Astrocyte (in vitro differentiated cells and primary cell): ENCODE data around the gene KCNK15. TPM values are rescaled to one million over a fixed set of nuclear protein-coding genes. Genes with fewer than 3 reads are reported as not detected.

Experiments
- DNase-seq: peaks from one replicate; pipeline ENCODE4 v3.0.0-alpha.2; 2010; ENCODE audit warnings: low read depth
- FAIRE-seq: peaks from 2 replicates; lab custom pipeline; 2011; peaks lifted over from hg19 to GRCh38; lab: Jason Lieb, UNC
- H2AFZ ChIP-seq: 2 replicates; pipeline ENCODE4 v1.6.0; 2012; ENCODE audit warnings: low read depth, low read length, inconsistent platforms
- H3K27ac ChIP-seq: 2 replicates; pipeline ENCODE4 v1.5.1; 2011; ENCODE audit warnings: low read depth, low read length, inconsistent platforms
- H3K27me3 ChIP-seq: 2 replicates; pipeline ENCODE4 v1.6.0; 2011; ENCODE audit warnings: low read length, inconsistent platforms; ENCODE audit not compliant: insufficient read depth
- H3K36me3 ChIP-seq: 2 replicates; pipeline ENCODE4 v1.5.1; 2011; ENCODE audit warnings: low read length, inconsistent platforms; ENCODE audit not compliant: insufficient read depth
- H3K4me1 ChIP-seq: 2 replicates; pipeline ENCODE4 v1.5.1; 2011; ENCODE audit warnings: low read length, inconsistent platforms; ENCODE audit not compliant: insufficient read depth
- H3K4me2 ChIP-seq: 2 replicates; pipeline ENCODE4 v1.6.0; 2012; ENCODE audit warnings: low read length, inconsistent platforms
- H3K4me3 ChIP-seq: 2 replicates; pipeline ENCODE4 v1.5.1; 2011; ENCODE audit warnings: low read depth, mild to moderate bottlenecking, low read length, inconsistent platforms; ENCODE audit not compliant: insufficient read depth
- H3K79me2 ChIP-seq: 2 replicates; pipeline ENCODE4 v1.6.0; 2012; ENCODE audit warnings: mild to moderate bottlenecking, low read length, inconsistent platforms; ENCODE audit not compliant: insufficient read depth
- H3K9ac ChIP-seq: 2 replicates; pipeline ENCODE4 v1.6.0; 2012; ENCODE audit warnings: mild to moderate bottlenecking, low read length, inconsistent platforms
- H3K9me3 ChIP-seq: 2 replicates; pipeline ENCODE4 v1.5.1; 2012; ENCODE audit warnings: low read depth, mild to moderate bottlenecking, low read length, inconsistent platforms; ENCODE audit not compliant: insufficient read depth
- H4K20me1 ChIP-seq: 2 replicates; pipeline ENCODE4 v1.6.0; 2012; ENCODE audit warnings: low read length, inconsistent platforms; ENCODE audit not compliant: insufficient read depth
- H3K27ac Mint-ChIP-seq: one replicate; pipeline ENCODE4 v1.8.0; 2021; ENCODE audit warnings: mild to moderate bottlenecking, mixed read lengths; ENCODE audit not compliant: unreplicated experiment
- H3K27me3 Mint-ChIP-seq: one replicate; pipeline ENCODE4 v1.8.0; 2021; ENCODE audit warnings: low read depth, mixed read lengths; ENCODE audit not compliant: unreplicated experiment
- H3K36me3 Mint-ChIP-seq: one replicate; pipeline ENCODE4 v1.8.0; 2021; ENCODE audit warnings: low read depth, mixed read lengths; ENCODE audit not compliant: unreplicated experiment
- H3K4me1 Mint-ChIP-seq: one replicate; pipeline ENCODE4 v1.8.0; 2021; ENCODE audit warnings: low read depth, mixed read lengths; ENCODE audit not compliant: unreplicated experiment
- H3K4me3 Mint-ChIP-seq: one replicate; pipeline ENCODE4 v1.8.0; 2021; ENCODE audit warnings: mild to moderate bottlenecking, moderate library complexity, mixed read lengths; ENCODE audit not compliant: unreplicated experiment
- H3K9me3 Mint-ChIP-seq: one replicate; pipeline ENCODE4 v1.8.0; 2021; ENCODE audit warnings: mild to moderate bottlenecking, mixed read lengths; ENCODE audit not compliant: unreplicated experiment
- EZH2 ChIP-seq: IDR thresholded peaks from 2 replicates; pipeline ENCODE4 v1.6.1; 2012; ENCODE audit warnings: mild to moderate bottlenecking, low read length, inconsistent platforms; ENCODE audit not compliant: insufficient read depth
- total RNA-seq: library from RNA; stranded (reverse); gene quantifications from 2 replicates; pipeline ENCODE4 v1.2.1, GENCODE V29; 2021
- TF ChIP-seq, protein P1 (sequence below): IDR thresholded peaks from 2 replicates; pipeline ENCODE4 v1.5.1; 2011; ENCODE audit warnings: low read depth, mild to moderate bottlenecking, inconsistent platforms, low read length, moderate library complexity; ENCODE audit not compliant: insufficient read depth

KCNK15 gene
- total RNA-seq, 1 donor from 2014 or later = 0.14 TPM

DNA sequence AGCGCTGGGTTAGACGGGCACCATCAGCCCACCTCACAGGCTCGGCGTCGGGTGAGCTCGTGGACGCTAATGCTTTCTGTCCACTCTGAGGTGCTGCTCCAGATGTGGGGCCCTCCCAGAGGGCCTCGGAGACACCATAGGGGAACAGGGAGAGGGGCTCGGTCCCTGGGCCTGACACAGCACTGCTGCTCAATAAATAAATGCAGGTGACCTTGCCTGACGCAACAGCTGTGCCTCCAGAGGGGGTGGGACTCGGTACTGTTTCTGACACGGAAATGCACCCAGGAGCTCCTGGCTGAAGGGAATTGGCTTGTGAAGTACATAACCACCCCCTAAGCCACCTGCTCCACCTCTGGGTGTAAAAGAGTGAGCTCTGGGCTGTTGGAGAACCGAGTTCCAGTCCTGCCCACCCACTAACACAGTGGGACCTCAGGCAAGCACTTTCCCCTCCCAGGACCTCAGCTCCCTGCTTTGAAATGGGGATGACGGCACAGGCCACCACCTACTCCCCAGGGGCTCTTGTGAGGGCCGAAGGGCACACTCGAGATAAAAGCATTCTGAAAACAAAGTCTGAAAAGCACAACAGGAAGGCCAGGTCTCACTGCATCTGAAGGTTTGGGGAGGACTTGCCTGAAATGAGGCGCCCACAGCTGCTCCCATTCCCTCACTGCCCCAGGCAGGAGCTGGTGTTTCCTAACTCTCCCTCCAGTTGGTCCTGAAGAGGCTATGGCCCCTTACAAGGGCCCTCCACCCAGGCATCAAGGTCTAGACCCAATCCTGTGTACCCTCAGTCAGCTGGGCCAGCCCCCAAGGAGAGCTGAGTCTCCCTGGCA lies 6.7 kb downstream of the KCNK15 start:
- TF ChIP-seq, protein P1, sequence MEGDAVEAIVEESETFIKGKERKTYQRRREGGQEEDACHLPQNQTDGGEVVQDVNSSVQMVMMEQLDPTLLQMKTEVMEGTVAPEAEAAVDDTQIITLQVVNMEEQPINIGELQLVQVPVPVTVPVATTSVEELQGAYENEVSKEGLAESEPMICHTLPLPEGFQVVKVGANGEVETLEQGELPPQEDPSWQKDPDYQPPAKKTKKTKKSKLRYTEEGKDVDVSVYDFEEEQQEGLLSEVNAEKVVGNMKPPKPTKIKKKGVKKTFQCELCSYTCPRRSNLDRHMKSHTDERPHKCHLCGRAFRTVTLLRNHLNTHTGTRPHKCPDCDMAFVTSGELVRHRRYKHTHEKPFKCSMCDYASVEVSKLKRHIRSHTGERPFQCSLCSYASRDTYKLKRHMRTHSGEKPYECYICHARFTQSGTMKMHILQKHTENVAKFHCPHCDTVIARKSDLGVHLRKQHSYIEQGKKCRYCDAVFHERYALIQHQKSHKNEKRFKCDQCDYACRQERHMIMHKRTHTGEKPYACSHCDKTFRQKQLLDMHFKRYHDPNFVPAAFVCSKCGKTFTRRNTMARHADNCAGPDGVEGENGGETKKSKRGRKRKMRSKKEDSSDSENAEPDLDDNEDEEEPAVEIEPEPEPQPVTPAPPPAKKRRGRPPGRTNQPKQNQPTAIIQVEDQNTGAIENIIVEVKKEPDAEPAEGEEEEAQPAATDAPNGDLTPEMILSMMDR = no peak
- no peak for TF ChIP-seq EZH2
- no peak overlapping the region for H3K9ac ChIP-seq
- H4K20me1 ChIP-seq = no peaks in the 10 kb centered on the region
- no peaks in the 10 kb centered on the region for H3K79me2 ChIP-seq
- H3K4me2 ChIP-seq = no peak overlapping the region
- H3K27me3 Mint-ChIP-seq = peaks cover 31% of the 10 kb centered on the region
- no peaks in the 10 kb centered on the region for H3K4me1 Mint-ChIP-seq
- FAIRE-seq (no peak), DNase-seq (no peak)
- no peak overlapping the region for H3K4me3 Mint-ChIP-seq
- H3K27ac ChIP-seq = no peak overlapping the region
- H3K27me3 ChIP-seq = peaks cover 19% of the 10 kb centered on the region
- H3K9me3 ChIP-seq = no peaks in the 10 kb centered on the region
- H3K9me3 Mint-ChIP-seq = no peaks in the 10 kb centered on the region
- no peak overlapping the region for H3K27ac Mint-ChIP-seq
- no peaks in the 10 kb centered on the region for H3K36me3 ChIP-seq
- H2AFZ ChIP-seq = no peak overlapping the region
- H3K36me3 Mint-ChIP-seq = no peaks in the 10 kb centered on the region
- no peak overlapping the region for H3K4me3 ChIP-seq
- H3K4me1 ChIP-seq = peaks cover 3% of the 10 kb centered on the region

DNA sequence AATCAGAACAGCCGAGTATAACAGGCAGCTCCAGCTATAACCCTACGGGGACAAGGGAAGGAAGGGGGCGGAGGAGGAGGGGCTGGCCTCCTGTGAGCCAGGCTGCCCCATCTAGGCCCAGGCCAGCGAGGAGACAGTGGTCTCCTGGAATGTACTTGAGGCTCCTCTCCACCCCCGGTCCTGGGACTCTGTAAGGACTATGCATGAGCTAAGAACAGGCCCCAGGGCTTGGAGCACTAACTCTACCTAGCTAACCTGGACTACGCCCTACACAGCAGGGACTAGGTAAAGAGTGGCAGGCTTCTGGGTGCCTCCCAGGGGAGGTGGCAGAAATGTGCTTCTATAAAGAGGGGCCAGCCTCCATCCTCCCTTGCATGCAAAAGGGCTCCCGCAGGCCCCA lies 8.9 kb downstream of the KCNK15 start:
- Histone ChIP-seq H3K9ac (no peak overlapping the region), H3K36me3 (no peaks in the 10 kb centered on the region), H3K4me3 (no peak overlapping the region), H3K27ac (no peak overlapping the region), H3K79me2 (no peaks in the 10 kb centered on the region), H2AFZ (no peak overlapping the region), H3K27me3 (peaks cover 22% of the 10 kb centered on the region), H3K4me2 (no peak overlapping the region), H3K9me3 (no peaks in the 10 kb centered on the region), H4K20me1 (no peaks in the 10 kb centered on the region), H3K4me1 (peaks cover 3% of the 10 kb centered on the region)
- H3K9me3 Mint-ChIP-seq = no peaks in the 10 kb centered on the region
- H3K36me3 Mint-ChIP-seq = no peaks in the 10 kb centered on the region
- no peak overlapping the region for H3K4me3 Mint-ChIP-seq
- DNase-seq (no peak), FAIRE-seq (no peak)
- H3K4me1 Mint-ChIP-seq = no peaks in the 10 kb centered on the region
- TF ChIP-seq, protein P1 = no peak
- no peak overlapping the region for H3K27ac Mint-ChIP-seq
- peaks cover 34% of the 10 kb centered on the region for H3K27me3 Mint-ChIP-seq
